ENCODE measurements around the gene DAPL1. TPM values are rescaled to one million over a fixed set of nuclear protein-coding genes. Genes with fewer than 3 reads are reported as not detected.

Gene DAPL1
- polyA plus RNA-seq, 1 of the 3 experiments (the other 2 are of a cell fraction): not detected

Other genes with a start within 250 kb of the DAPL1 start
- 19.2 and 23.8 TPM in 2 replicates for gene TANC1, start 173.3 kb downstream of the DAPL1 start, polyA plus RNA-seq (2012; rRNA removed)